SK-N-SH treated with all-trans-retinoic acid at 6 μM for 48 hours (cell line): Measurements from ENCODE around the gene RAD51B.

Experiments used
- CREB5 ChIP-seq: fragments of 250-450 bp; sonication (Bioruptor Pico); IDR thresholded peaks from 2 replicates; pipeline ENCODE4 v1.5.1; 2020; ENCODE audit warnings: low read depth, mild to moderate bottlenecking, moderate library complexity
- TCF4 ChIP-seq: fragments of 250-450 bp; sonication (Bioruptor Pico); IDR thresholded peaks from 2 replicates; pipeline ENCODE4 v1.8.0; 2021; ENCODE audit warnings: mild to moderate bottlenecking, moderate library complexity, borderline replicate concordance
- ZC3H10 ChIP-seq: fragments of 250-450 bp; sonication (Bioruptor Pico); IDR thresholded peaks from 2 replicates; pipeline ENCODE4 v1.5.1; 2021; ENCODE audit warnings: mild to moderate bottlenecking, moderate library complexity

DNA sequence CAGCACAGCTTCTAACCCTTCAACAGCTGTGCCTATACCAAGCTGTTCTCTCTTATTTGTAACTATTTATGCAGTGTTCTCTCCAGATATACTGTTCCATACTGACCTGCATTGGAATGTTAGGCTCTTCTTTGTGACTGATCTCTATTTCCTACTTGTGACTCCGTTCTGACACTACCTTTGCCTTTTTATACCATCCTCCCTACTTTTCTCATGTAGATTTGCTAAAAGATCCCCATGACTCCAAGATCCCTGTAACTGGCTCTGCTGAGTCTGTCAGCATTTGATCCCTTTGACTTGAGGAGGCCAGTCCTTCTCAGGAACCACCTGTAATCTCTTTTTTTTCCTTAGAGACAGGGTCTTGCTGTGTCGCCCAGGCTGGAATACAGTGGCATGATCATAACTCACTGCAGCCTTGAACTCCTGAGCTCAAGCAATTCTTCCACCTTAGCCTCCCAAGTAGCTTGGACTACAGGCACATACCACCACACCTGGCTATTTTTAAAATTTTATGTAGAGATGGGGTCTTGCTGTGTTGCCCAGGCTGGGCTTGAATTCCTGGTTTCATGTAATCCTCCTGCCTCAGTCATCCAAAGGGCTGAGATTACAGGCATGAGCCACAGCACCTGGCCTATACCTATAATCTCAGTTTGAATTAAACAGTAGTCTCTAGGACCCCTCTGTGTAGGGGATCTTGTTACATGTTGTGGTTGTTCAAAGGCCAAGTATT, 605.0 kb downstream of the RAD51B start:
- TF ChIP-seq ZC3H10 (no peak), TCF4 (CRISPR knock-in tag) (no peak), CREB5 (no peak)
